Measurements from ENCODE around the gene PANX1.

PANX1 gene

DNA sequence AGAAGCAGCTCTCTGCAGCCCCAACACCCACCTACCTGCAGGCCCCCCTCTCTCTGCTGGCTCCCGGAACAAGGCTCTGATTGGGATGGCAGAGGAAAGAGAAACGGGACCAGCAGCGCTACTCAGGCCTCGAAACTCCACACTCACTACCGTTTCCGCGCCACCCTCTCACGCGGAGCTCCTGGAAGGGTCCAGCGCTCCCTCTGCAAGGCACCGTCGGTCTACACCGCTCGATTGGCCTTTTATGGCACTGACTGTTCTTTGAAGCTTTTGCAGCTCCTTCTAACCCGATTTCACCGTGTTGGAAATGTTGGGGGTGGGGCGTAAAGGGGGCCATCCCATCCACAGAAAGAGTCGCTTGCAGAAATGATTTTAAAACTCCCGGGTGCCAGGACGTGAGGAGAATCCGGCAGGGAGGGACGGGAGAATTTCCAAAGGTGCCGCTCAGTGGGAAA, 323 bp upstream of the PANX1 start:
- in situ Hi-C loops (cut with MboI; ENCODE audit: low sequenced_read_pairs): no loop called here

DNA sequence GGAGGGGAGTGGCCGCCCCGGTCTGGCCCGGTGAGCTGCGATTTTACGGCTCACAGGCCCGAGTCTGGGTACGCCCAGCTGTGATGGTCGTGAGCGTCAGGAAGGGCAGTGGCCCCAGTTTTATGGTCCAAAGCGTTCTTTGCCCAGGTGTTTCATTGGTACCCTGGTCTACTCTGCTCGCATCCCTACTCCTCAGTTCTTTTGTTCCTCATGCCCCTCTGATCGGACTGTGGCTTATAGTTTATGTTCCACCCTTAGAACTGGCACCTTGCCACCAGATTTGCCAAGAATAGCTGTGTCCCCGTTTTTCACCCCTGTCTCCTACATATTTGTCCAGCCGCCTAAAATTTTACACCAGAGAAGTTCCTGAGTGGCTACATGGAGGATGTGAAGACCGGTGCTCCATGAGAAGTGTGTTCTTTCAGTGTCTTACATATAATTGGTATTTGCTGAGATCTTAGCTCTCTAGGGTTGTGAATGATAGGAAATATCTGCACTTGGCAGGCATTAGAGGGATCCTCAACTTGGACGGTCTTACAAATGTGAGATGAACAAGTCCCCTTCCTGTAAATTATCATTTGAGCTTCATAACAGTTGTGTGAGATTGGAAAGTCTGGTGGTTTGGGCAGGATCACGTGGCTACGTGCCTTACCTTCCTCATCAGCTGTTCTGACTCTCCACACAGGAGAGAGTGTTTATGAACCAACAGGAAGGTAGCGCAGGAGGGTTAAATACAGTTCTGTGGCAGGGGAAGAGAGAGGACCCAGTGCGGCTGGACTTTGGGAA, 1.1 kb downstream of the PANX1 start:
- in situ Hi-C loops (cut with MboI; ENCODE audit: low sequenced_read_pairs): no loop called here

DNA sequence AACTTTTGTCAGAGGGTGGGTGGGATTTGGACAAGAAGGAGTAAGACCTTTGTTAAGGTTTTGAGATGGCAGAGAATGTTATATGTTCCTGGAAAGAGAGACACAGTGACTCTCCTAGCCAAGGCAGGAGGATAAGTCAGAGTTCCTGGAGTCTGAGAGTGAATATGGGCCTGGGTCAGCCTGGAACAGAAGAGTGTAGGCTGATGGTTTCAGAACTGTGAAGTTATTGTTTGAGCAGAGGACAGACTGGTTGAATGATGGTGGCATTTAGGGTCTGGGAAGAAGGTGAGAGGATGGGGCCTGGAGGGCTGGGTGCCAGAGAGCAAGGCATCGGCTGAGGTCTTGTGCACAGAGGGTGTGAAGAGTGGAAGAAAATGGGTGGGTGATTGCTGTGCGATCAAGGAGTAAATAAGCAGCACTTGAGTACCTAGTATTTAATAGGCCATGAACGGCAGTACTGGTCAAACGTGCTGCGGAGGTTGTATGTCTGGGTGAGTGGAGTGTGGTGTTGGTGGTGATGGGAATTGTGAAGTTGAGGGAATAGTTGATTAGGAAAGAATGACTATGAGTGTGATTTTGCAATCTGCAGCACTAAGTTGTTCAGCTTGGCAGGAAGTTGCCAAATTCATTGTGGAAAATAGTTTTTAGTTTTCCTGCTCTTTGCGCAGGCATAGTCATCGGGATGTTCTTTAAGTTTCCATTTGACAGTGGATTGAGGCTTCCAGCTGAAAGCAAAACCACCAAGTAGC, 1.8 kb downstream of the PANX1 start:
- in situ Hi-C loops (cut with MboI; ENCODE audit: low sequenced_read_pairs): no loop called here

DNA sequence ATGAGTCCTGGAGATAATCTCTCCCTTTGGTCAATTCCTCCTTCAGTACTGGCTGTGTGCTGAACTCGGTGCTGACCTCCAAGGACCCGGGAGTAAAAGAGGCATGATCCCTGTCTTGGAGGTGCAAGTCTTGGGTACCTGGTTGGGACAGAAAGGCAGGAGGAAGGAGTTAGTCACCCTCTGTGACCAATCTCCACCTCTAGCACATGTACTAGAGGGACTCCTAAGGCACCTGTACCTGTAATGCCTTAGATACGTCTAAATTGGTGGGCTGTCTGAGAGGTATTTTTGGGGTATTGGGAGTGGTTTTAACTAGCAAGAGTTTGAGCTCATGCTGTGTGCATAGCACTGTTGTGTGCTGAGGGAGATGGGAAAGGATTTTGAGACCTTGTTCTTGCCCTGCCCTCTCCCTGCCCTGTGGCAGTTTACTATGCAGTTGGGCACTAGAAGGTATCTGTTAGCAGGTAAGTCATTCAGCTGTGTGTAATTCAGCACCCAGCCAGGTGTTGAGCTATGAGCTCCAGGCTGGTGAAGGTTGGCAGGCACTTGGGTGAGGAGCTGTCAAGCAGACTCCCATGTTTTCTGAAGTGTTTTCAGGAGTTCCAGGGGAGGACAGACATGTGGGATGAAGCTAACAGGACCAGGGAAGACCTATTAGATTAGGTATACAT, 2.5 kb downstream of the PANX1 start:
- in situ Hi-C loops (cut with MboI; ENCODE audit: low sequenced_read_pairs): no loop called here

DNA sequence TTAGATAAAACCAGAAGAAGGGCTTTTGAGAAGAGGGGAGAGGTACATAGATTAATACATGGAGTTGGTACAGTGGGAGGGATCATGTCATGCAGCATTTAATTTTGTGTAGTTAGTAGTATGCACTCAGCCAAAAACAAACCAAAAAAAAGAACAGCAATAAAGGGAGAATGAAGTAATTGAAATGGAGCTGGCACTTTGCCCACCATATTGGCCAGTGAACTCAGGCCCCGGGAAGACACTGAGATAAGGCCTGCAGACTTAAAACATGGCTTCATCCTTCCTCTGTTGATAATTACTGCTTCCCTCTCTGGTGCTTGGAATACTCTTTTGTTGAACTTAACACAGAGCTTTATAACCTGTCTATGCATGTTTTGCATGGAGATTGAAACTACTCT, 3.1 kb downstream of the PANX1 start:
- in situ Hi-C loops (cut with MboI; ENCODE audit: low sequenced_read_pairs): no loop called here

DNA sequence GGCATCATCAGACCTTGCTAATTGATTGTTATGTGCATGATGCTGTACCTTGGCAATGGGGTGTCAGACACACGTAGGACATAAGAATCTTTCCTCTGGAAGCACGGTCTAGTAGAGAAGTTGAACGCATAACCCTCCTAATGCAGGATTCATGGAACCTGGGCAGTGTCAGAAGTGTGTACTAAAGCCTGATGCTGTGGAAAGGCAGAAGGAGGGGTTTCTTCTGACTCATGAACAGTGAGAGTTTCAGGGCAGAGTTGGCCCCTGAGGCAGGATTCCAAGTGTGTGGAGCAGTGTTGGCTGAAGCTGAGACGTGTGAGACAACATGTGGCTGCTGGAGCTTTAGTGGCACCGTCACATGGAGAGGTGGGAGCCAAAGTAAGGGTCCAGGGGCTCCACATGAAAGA, 3.5 kb downstream of the PANX1 start:
- in situ Hi-C loops (cut with MboI; ENCODE audit: low sequenced_read_pairs): no loop called here

DNA sequence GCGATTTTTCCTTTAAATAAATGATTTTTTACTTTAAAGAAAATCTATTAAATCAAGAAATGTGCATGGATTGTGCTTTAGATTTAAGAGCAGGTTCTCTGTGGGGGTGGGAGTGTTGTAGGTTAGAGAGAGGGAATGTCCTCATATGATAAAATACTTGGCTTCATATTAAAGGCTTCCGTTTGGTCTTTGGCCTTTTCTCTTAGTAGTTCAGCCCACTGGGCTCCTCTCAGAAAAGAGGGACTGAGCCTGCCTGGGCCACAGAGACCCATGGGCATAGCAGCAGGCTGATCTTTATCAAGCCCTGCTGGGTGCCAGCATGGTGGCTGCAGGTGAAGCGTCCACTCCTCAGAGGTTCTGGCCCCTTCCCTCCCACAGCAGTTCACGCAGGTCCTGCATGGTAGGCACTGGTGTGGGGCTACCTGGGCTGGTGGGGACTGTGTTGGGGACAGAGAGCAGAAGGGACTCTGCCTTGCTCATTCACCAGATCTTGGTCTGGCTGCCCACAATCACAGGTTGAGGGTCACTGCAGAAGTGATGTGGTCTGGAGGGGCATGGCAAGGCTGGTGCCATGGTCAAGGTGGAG, 4.3 kb downstream of the PANX1 start:
- in situ Hi-C loops (cut with MboI; ENCODE audit: low sequenced_read_pairs): no loop called here

DNA sequence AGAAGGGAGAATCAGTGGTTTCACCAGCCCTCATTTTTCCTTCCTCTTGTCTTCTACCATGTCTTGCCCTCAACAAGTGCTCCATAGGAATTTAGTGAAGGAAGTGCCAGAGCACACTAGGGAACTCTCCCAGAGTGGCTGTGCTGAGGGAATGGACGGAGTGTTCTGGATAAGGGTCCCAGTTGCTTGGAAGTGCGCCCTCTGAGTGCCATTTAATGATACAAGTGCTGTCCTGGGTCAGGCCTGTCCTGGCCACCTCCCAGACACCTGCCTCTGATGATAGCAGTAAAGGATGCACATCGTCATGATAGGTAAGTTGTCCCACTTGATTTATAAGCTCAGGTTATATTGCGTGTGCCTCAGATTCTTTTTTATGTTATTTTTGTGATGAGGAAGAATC, 5.1 kb downstream of the PANX1 start:
- in situ Hi-C loops (cut with MboI; ENCODE audit: low sequenced_read_pairs): no loop called here

DNA sequence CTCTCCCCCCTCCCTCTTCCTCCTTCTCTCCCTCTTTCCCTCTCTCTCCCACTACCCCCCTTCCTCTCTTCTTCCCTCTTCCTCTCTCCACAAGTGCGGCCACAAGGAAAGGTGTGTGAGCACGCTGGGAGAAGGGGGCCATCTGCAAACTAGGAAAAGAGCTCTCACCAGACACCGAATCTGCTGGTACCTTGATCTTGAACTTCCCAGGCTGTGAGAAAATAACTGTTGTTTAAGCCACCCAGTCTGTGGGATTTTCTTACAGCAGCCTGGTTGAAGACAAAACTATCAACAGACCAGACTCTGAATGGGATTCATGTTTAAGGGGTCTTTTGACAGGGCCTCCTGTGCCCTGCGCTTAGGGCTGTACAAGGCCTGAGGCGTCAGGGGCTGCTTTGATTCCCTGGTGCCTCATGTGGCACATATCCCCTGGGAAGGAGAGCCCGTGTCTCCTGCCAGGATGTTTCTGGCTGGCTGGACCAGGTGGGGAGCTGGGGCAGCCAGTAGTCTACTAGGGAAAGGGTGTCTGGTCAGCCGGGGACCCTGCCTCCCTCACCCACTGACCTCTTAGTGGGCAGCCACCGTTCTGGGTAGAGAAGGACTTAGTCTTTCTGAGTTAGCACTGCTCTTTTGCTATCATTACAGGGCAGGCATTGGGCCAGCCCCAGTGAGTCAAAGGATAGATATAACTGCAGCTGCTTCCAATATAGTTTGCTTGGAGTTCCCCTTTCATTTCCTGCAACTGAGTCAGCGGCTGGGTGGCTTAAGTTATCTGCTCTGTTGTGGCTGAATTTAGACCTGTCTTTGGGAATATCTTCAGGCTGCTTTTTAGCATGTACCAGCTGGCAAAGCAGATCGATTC, 6.2 kb downstream of the PANX1 start:
- in situ Hi-C loops (cut with MboI; ENCODE audit: low sequenced_read_pairs): no loop called here

DNA sequence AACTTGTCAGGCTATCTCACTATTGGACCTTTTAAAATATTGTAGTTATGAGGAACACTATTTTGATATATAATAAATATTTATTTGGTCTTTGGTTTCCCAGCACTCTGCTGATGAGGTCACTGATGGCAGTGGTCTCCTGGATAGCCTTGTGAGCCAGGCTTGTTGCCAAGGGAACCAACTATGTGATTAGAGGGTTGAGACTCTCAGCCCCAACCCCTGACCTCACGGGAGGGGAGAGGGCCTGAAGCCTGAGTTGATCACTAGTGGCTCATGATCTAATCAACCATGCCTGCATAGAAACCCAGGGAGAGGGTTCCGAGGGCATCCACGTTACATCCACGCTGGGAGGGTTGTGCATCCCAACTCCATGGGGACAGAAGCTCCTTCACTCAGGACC, 10.8 kb downstream of the PANX1 start:
- in situ Hi-C loops (cut with MboI; ENCODE audit: low sequenced_read_pairs): no loop called here

DNA sequence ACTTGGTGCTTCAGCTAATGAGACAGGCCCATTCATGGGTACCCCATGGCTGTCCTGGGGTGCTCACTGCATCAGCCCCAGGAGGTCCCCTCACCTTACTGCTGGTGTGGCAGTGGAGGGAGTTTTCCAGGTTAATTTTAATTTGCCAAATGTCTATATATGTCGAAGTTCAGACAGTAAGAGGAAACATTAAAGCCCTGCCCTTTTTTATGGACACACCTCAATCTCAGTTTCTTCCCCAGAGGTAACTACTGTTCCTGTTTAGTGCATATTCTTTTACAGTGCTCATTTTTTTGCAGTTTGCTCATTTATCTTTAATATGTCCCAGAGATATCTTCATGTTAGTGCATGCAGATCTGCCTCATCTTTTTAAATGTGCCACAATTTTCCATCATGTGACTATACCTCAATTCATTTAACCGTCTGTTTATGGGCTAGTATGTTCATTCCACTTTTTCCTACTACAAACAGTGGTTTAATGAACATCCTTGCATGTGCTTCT, 11.6 kb downstream of the PANX1 start:
- in situ Hi-C loops (cut with MboI; ENCODE audit: low sequenced_read_pairs): no loop called here

DNA sequence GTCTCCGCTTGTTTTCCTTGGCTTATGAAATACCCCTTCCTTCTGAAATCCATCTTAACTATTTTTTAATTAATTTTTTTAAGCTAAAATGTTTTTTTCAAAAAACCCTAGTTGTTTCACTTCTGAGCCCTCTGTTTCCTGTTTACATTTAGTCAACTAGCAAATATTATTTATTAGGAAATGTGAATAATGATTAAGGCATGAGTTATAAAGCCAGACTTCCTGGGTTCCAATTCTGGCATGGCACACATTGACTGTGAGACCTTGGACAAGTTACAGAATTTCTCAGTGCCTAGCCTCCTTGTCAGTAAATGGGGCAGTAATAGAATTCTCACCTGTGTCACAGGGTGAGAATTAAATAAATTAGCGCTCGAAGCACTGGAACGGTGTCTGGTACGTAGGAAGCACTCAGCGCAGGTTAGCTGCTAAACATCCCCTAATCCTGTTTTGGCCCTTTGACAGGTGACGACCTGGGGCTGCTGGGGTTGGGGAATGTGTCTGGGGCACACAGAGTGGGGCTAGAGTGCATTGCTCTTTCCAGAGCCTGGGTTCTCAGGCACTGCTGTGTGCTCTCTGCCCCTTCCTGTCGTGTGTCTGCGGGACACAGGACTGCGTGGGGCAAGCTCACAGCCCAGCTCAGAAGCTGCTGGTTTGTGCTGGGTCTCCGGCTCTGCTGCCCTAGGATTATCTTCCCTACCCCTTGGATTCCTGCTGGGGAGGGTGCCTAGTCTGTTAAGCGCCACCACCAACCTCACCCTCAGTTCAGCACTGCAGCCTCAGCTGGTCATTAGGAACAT, 13.1 kb downstream of the PANX1 start:
- in situ Hi-C loops (cut with MboI; ENCODE audit: low sequenced_read_pairs): no loop called here

DNA sequence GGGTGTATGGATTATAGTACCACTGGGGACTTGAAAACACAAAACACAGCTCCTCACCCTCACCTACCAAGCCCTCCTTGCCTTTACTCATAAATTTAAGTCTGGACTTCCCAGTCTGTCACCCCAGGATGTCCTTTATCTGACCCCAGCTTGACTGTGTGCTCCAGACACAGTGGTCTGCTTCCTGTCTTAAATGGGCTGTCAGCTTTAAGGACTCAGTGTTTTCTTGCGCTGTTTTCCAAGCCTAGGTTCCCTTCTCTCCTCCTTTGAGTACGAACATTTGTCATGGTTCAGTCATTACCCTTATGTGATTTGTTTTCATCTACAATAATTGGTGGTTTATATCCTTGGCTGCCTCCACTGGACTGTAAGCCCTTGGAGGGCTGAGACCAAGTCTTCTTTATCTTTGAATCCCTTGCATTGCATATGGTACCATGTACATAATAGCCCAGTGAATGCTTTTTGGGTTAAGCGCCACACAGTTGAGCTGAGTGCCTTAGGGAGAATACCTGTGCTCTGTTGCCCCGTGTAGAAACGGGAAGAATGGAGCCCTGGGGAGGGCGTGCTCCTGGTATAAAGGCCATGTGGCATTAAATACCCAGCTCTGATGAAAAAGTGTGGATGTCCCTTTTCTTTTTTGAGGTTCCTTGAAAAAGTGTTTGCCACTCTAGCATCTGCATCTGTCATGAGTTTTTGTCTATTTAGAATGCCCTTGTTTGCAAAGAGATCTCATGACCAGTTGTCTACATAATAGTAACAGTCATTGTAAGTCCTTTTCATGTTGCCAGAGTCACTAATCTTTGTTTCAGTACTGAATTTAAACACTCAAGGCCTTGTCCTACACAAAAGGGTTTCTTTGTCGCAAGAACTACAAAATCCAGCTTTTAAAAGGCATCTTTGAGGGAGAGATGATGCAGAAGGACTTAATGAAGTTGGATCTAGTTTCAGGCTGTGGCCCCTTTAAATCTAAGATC, 14.0 kb downstream of the PANX1 start:
- in situ Hi-C loops (cut with MboI; ENCODE audit: low sequenced_read_pairs): no loop called here

DNA sequence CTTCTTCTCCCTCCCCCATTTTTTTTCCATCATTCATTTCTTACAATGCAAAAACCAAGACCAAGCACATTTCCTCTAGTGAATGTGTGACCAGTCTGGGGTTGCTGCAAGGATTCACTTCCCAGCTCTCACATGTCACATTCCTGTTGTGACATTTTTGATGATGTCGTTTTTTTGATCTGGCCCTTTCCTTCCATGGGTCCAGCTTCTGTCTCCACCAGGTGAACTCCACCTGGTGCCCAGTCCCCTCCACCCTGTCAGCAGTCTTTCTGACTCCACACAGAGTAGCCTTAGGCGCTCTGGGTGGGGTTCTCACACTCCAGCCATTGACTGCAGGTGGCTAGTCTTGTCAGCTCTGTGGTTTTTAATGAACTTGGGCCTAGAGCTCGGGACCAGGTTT, 15.6 kb downstream of the PANX1 start:
- in situ Hi-C loops (cut with MboI; ENCODE audit: low sequenced_read_pairs): no loop called here

DNA sequence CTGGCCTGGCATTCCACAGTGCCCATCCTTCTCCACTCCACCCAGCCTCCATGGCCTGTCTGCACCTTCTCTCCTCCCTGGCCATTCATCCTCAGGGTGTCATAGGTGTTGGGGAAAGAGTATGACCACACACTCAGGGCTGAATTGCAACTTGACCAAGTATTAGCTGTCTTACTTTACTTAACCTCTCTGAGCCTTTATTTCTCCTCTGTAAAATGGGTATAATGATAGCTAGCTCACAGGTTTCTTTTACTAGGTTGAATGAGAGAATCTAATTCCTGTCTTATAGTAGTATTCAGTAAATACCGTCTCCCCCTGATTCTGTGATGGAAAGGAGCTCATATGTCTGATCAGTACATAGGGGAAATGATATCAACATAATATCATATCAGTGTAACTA, 16.0 kb downstream of the PANX1 start:
- in situ Hi-C loops (cut with MboI; ENCODE audit: low sequenced_read_pairs): no loop called here

DNA sequence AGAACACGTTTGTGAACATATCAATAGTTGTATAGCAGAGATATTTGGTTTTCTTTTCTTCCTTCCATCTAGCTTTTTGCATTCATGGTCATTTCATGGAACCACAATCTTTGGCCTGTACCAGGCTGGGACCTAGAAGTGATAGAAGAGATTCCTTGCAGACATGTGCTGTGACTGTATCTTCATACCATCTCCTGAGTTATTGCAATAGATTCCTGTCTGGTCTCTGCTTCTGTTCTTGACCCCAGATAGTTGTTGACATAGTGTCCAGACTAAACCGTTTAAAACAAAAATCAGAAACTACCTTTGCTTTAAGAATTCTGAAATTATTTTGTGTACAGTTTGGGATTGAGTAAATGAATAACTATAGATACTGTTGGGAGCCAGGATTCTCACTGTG, 16.8 kb downstream of the PANX1 start:
- in situ Hi-C loops (cut with MboI; ENCODE audit: low sequenced_read_pairs): no loop called here

DNA sequence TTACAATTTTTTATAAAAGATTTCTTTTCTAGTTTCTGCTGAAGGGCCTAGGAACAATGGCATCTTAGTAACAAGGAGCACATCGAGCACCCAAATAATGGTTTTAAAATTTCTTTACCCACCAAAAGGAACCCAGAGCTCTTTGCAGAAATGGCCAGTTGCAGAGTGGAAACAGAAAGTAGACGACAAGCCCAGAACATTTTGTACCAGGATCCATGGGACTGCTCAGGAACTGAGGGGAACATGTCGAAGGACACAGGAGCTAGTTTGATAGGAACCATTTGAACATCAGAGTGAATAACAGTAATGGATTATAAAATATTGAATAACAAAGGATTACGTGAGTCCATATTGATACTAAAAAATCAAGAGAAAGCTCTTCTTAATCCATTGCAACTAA, 17.3 kb downstream of the PANX1 start:
- in situ Hi-C loops (cut with MboI; ENCODE audit: low sequenced_read_pairs): no loop called here

DNA sequence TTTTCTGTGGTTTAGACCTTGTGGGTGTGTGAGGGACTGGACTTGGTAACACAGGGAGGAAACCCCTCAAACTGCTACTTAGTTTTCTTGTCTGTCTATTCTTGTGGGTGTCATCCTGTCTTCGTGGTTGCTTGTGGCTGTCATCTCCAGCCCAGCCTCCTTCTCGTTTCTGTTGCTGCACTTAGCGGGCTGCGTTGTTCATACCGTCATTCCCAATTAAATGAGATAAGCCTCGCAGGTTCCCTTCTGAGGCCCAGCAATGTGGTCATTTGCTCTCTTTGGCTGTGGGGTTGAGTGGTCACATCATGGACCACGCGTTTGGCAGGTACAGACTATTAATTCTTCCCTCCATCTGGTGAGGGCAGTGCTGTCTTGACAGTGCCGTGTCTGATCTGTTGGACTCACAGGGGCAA, 18.8 kb downstream of the PANX1 start:
- in situ Hi-C loops (cut with MboI; ENCODE audit: low sequenced_read_pairs): no loop called here

Measured in HL-60/S4 treated with retinoic acid at 250 ng/mL for 4 days and 3 days (cell line).